ENCODE data around the gene FMN2.
A peak's percentile ranks its signal among the peaks of the same experiment; 100 is the strongest.
"Not testable (repeated sequence)": the region's sequence is repeated elsewhere in the genome, so short reads cannot be mapped to it uniquely, and the experiment has no call there.

FMN2 gene

DNA sequence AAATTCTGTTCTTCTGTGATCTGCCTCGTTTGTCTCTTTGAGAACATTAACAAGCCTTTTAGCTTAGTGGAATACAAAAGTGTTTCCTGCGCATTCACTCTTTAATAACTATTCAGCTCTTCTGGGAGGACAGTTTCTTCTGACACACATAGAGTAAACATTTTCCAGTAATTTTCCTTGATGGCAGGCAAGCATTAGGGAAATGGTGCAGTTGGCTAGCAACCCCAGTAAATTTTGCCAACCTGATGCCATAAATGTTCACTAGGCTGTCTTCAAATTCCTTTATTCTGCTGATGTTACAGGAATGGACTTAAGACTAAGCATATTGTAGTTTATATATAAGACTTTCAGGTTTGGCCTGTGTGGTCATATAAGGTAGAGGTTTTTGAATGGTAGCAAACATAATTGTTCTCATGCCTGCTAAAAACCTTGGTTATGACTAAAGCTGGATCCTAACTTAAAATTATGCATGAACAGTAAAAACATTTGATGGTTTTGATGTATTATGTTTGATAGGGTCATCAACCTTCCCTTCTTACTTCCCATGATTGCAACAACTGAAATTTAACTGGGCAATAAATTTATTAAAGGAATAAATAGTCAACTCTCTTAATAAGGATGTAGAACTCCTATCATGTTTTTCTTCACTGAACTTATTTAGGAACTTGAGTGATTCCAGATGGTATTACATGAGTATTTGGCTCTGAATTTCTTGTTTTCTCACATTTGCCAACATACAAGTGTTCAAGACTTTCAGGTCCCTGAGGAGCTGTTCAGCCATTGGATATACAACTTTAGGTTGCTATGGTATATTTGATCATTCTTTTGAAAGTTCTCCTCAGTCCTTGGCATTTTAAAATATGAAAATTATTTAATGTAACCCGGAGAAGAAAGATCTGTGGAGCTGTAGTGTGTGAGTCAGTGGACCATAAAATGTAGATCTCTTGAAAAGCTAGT lies 223.4 kb downstream of the FMN2 start:
- no peak for DNase-seq (ENCODE audit: low spot score)

DNA sequence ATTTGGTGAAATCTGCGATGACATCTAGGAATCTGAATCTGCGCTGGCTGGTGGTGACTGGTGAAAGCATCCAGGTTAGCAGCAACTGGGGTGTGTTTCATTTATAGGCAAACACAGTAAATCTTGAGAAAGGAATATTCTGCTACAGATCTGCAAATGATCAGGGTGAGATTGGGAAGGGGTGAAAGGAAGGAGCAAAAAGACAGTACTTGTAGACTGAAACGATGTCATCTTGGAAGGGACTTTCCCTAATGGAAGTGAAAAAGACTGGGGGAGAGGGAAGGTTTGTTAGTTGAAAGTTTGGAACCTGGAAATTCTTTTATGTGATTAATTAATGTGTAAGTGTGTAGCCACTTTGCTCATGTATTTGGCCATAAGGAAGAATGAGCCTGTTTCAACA lies 228.3 kb downstream of the FMN2 start:
- no peak for DNase-seq (ENCODE audit: low spot score)

DNA sequence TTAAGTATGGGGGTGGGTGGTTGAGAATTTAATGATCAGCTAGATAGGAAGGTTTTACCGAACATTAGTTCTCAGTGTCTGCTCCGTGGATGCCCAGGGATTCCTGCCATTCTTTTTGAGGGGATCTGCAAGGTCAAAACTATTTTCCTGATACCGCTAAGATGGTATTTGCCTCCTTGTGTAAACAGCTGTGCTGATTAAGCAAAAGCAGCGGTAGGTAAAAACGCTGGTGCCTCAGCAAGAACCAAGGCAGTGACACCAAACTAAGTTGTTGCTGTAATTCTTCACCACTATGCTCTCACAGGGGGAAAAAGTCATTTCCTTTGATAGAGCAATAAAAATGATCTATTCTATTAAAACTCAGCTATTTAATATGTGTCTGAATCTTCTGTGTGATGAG lies 229.0 kb downstream of the FMN2 start:
- DNase-seq (ENCODE audit: low spot score) = no peak

DNA sequence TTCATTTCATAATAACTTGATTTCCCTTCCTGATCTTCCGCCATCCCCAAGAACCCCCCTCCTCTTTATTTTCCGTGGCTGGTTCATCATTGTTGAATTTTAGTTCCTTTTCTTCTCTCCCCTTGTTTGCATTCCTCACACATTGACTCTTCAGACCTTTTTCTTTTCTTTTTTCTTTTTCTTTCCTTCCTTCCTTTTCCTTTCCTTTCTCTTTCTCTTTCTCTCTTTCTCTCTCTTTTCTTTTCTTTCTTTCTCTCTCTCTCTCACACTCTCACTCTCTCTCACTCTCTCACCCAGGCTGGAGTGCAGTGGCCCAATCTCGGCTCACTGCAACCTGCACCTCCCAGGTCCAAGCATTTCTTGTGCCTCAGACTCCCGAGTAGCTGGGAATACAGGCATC lies 231.3 kb downstream of the FMN2 start:
- DNase-seq (ENCODE audit: low spot score) = no peak

GRCh38 chr1:240328382-240328781 lies 236.7 kb downstream of the FMN2 start:
- DNase-seq (ENCODE audit: low spot score) = not testable (repeated sequence)

- no peak for DNase-seq (ENCODE audit: low spot score)
Measured at GRCh38 chr1:240329443-240329842, 237.8 kb downstream of the FMN2 start.

DNA sequence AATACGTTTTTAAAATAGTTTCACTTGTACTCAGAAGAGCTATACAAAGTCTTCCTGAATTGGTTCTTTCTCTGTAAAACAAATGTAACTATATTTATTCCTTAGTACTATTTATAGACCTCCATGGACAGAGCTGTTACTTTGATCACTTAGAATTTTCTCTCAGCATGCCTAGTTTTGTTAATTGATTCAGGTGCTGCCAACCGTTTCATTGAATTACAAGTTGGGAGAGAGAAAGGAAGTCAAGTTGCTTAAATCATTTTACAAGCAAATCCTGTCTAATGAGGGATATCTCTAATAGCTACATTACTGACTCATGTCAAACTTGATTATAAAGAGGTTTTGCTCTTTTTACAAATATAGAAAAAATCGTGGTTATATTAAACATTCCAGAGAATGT lies 241.0 kb downstream of the FMN2 start:
- DNase-seq (ENCODE audit: low spot score) = no peak

GRCh38 chr1:240337781-240338180 lies 246.1 kb downstream of the FMN2 start:
- peak; percentile 65 for DNase-seq (ENCODE audit: low spot score)

DNA sequence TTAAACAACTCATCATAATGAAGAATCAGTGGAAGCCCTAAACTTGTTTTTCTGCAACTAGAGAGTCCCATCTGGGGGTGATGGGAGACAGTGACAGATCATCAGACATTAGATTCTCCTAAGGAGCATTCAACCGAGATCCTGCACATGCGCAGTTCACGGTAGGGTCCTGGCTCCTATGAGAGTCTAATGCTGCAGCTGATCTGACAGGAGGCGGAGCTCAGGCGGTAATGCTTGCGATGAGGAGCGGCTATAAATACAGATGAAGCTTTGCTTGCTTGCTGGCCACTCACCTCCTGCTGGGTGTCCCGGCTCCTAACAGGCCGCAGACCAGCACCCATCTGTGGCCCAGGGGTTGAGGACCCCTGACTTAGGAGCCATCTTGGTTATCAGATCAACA lies 247.2 kb downstream of the FMN2 start:
- no peak for DNase-seq (ENCODE audit: low spot score)

DNA sequence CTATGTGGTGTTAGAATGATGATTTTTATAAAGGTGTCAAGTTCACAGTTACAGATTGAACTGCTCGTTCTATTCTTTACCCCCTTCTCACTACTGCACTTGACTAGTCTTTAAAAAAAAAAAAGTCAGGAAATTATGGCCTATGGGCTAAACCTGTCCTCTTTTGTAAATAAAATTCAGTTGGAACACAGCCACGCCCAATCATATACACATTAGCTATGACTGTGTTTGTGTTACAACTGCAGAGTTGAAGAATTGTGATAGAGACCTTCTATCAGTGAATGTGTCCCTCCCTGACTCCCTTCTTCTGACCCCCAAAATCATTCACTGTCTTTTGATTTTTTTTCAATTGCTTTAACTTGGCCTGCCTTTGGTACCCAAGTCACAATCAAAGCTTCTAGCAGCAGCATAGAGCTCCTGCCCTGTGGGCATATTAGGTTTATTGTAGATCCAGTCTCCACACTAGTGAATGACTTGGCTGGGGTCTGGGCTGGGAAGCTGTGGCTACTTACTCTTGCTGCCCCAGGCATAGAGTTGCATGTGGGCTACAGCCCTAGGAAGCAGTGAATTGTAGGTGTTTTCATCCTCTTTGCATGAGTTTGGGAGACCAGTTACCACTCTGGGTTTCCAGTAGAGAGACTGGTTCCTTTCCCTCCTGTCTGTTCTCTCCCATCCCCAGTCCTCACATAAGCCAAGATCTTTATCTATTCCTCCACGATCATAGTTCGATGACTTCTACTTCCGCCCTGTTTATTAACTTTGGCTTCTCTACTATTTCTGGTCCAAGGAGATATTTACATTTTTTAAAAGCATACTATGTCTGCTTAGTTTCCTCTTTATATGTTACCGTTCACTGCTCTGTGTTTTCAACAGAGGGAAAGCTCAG lies 249.9 kb downstream of the FMN2 start:
- DNase-seq (ENCODE audit: low spot score) = no peak

DNA sequence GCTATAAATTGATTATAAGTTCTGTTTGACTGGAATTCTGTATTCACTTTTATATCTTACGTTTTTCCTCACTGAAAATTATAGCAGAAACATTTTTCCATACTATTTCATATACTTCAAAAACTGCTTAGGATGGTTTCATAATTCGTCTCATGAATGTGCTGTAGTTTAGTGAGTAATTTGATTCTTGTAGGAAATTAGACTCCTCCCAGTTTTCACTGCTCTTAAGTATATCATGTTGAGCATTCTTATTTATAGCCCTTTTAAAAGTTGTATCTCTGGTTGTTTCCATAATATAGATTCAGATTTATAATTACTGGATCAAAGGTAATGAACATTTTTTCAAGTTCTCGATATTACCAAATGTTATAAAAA lies 250.6 kb downstream of the FMN2 start:
- no peak for DNase-seq (ENCODE audit: low spot score)

DNA sequence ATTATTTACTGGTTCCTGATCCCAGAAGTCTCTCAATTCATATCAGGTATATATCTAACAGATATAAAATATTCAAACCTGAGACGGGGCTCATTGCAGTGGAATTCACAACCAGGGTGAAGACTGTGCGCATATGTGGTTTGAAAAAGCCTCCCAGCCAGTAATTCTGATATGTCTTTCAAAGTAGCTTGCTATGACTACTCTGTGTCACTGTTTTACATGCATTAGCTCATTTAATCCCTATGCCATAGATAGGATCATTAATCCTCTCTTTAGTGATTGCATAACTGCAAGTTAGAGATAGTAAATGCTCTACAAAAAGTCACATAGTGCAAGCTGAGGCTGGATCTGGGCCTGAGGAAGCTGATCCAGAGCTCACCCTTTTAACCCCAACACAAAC lies 251.4 kb downstream of the FMN2 start:
- DNase-seq (ENCODE audit: low spot score) = no peak

GRCh38 chr1:240343966-240344365 lies 252.3 kb downstream of the FMN2 start:
- DNase-seq (ENCODE audit: low spot score) = no peak

- DNase-seq (ENCODE audit: low spot score) = no peak
Measured at GRCh38 chr1:240344918-240345317, 253.2 kb downstream of the FMN2 start.

GRCh38 chr1:240349695-240350094 lies 258.0 kb downstream of the FMN2 start:
- DNase-seq (ENCODE audit: low spot score) = no peak

- DNase-seq (ENCODE audit: low spot score) = peak; percentile 53
Measured at GRCh38 chr1:240350910-240351331, 259.2 kb downstream of the FMN2 start.

GRCh38 chr1:240351690-240352089 lies 260.0 kb downstream of the FMN2 start:
- no peak for DNase-seq (ENCODE audit: low spot score)

GRCh38 chr1:240352769-240353168 lies 261.1 kb downstream of the FMN2 start:
- peak; percentile 7 for DNase-seq (ENCODE audit: low spot score)

DNA sequence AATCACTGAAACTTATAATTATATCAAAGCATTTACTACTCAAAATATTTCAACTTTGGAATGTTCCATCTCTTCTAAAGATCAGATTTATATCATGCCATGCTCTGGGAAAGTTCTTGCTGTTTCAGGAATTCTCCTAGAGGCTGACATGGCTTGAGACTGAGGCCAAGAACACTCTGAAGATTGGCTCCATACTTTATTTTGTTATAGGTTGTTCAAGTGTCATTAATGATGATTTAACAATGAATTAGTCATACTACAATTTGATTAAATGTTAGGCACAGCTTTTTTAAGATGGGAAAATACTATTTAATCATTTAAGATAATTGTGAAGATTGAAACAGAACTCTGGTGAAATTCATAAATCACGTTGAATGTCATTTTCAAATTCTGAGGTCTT lies 264.9 kb downstream of the FMN2 start:
- no peak for DNase-seq (ENCODE audit: low spot score)

- DNase-seq (ENCODE audit: low spot score) = no peak
Measured at GRCh38 chr1:240362046-240362445, 270.4 kb downstream of the FMN2 start.

DNA sequence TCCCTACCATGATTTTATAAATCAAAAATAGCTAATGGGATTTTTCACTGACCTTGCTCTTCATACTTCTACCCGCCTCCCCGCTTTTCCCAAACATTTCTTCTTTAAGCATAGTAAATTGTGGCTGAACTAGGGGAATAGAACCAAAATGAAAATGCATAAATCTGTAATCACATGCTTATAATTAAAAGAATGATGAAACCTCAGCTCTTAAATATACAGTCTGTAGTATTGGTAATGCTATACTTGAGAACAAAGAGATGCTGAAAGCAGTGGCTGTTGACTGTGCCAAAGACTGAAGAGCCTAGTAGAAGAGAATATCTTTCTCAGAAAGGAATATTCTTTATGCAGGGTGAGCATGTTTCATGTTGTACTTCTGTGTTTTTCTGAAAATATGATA lies 271.1 kb downstream of the FMN2 start:
- DNase-seq (ENCODE audit: low spot score) = no peak

DNA sequence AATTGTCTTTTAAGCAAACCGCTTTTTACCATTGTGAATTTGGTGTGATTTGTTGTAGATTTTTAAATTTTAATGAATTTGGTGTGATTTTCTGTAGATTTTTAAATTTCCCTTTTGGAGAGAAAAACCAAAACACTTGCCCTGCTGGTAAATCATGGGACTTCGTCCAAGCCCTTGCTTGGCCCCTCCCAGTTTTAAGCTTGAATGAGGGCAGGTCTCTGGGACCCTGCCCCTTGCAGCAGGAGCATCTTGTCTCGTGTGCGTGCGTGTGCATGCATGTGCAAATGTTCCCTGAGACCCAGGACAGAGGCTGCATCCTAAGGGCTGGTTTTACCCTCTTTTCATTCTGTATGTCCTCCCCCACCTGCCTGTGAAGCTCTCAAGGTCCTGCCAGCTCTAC lies 271.6 kb downstream of the FMN2 start:
- DNase-seq (ENCODE audit: low spot score) = no peak

GRCh38 chr1:240363914-240364313 lies 272.2 kb downstream of the FMN2 start:
- DNase-seq (ENCODE audit: low spot score) = no peak
